Measurements from ENCODE around the gene CCR5AS.

The CCR5AS gene

GRCh38 chr3:46401579-46401978 is 5.3 kb downstream of the CCR5AS start:
- no peaks in the 10 kb centered on the region for H3K4me1 ChIP-seq (ENCODE audit: low read depth, poor library complexity, severe bottlenecking)
- H2AFZ ChIP-seq (ENCODE audit: low read depth) = no peak overlapping the region
- no peaks in the 10 kb centered on the region for H4K20me1 ChIP-seq (ENCODE audit: insufficient read depth)
- no peak for TF ChIP-seq CTCF (conservative IDR thresholded peaks at IDR 0.05; ENCODE audit: low read depth, low read length)
- H3K27ac ChIP-seq = no peak overlapping the region
- no peak overlapping the region for H3K9ac ChIP-seq
- no peak overlapping the region for H3K4me2 ChIP-seq
- H3K36me3 ChIP-seq (ENCODE audit: insufficient read depth) = no peaks in the 10 kb centered on the region
- no peak overlapping the region for H3K4me3 ChIP-seq (IDR thresholded peaks at IDR 0.05; ENCODE audit: insufficient read depth, low read depth, low read length)
- H3K27me3 ChIP-seq (ENCODE audit: insufficient read depth, low read depth) = no peaks in the 10 kb centered on the region
- H3K79me2 ChIP-seq (ENCODE audit: insufficient read depth, low read depth) = no peaks in the 10 kb centered on the region

GRCh38 chr3:46400846-46401245 is 6.0 kb downstream of the CCR5AS start:
- Histone ChIP-seq H2AFZ (ENCODE audit: low read depth) (no peak overlapping the region), H3K27ac (no peak overlapping the region), H3K9ac (no peak overlapping the region), H3K4me2 (no peak overlapping the region), H3K79me2 (ENCODE audit: insufficient read depth, low read depth) (no peaks in the 10 kb centered on the region), H4K20me1 (ENCODE audit: insufficient read depth) (no peaks in the 10 kb centered on the region), H3K4me3 (IDR thresholded peaks at IDR 0.05; ENCODE audit: insufficient read depth, low read depth, low read length) (no peak overlapping the region), H3K4me1 (ENCODE audit: low read depth, poor library complexity, severe bottlenecking) (no peaks in the 10 kb centered on the region), H3K36me3 (ENCODE audit: insufficient read depth) (no peaks in the 10 kb centered on the region), H3K27me3 (ENCODE audit: insufficient read depth, low read depth) (no peaks in the 10 kb centered on the region)
- TF ChIP-seq CTCF (conservative IDR thresholded peaks at IDR 0.05; ENCODE audit: low read depth, low read length) = no peak

- Histone ChIP-seq H3K9ac (no peak overlapping the region), H3K4me3 (IDR thresholded peaks at IDR 0.05; ENCODE audit: insufficient read depth, low read depth, low read length) (no peak overlapping the region), H3K79me2 (ENCODE audit: insufficient read depth, low read depth) (no peaks in the 10 kb centered on the region), H3K27me3 (ENCODE audit: insufficient read depth, low read depth) (no peaks in the 10 kb centered on the region), H4K20me1 (ENCODE audit: insufficient read depth) (no peaks in the 10 kb centered on the region), H2AFZ (ENCODE audit: low read depth) (no peak overlapping the region), H3K4me1 (ENCODE audit: low read depth, poor library complexity, severe bottlenecking) (no peaks in the 10 kb centered on the region), H3K4me2 (no peak overlapping the region), H3K27ac (no peak overlapping the region), H3K36me3 (ENCODE audit: insufficient read depth) (no peaks in the 10 kb centered on the region)
- no peak for TF ChIP-seq CTCF (conservative IDR thresholded peaks at IDR 0.05; ENCODE audit: low read depth, low read length)
These were observed 6.7 kb downstream of the CCR5AS start for GRCh38 chr3:46400000-46400734.

- no peaks in the 10 kb centered on the region for H4K20me1 ChIP-seq (ENCODE audit: insufficient read depth)
- no peak overlapping the region for H2AFZ ChIP-seq (ENCODE audit: low read depth)
- no peaks in the 10 kb centered on the region for H3K79me2 ChIP-seq (ENCODE audit: insufficient read depth, low read depth)
- no peak overlapping the region for H3K9ac ChIP-seq
- no peak overlapping the region for H3K4me2 ChIP-seq
- no peak for TF ChIP-seq CTCF (conservative IDR thresholded peaks at IDR 0.05; ENCODE audit: low read depth, low read length)
- H3K4me3 ChIP-seq (IDR thresholded peaks at IDR 0.05; ENCODE audit: insufficient read depth, low read depth, low read length) = no peak overlapping the region
- H3K27ac ChIP-seq = no peak overlapping the region
- H3K27me3 ChIP-seq (ENCODE audit: insufficient read depth, low read depth) = no peaks in the 10 kb centered on the region
- H3K4me1 ChIP-seq (ENCODE audit: low read depth, poor library complexity, severe bottlenecking) = no peaks in the 10 kb centered on the region
- no peaks in the 10 kb centered on the region for H3K36me3 ChIP-seq (ENCODE audit: insufficient read depth)
These were observed 7.3 kb downstream of the CCR5AS start for GRCh38 chr3:46399557-46399956.
